A204.1 (cell line): Measurements from ENCODE around the gene CTDP1.
A peak's percentile ranks its signal among the peaks of the same experiment; 100 is the strongest.

Experiments used
- FAIRE-seq: peaks from 2 replicates; lab custom pipeline; 2012; peaks lifted over from hg19 to GRCh38; lab: Jason Lieb, UNC

The CTDP1 gene

DNA sequence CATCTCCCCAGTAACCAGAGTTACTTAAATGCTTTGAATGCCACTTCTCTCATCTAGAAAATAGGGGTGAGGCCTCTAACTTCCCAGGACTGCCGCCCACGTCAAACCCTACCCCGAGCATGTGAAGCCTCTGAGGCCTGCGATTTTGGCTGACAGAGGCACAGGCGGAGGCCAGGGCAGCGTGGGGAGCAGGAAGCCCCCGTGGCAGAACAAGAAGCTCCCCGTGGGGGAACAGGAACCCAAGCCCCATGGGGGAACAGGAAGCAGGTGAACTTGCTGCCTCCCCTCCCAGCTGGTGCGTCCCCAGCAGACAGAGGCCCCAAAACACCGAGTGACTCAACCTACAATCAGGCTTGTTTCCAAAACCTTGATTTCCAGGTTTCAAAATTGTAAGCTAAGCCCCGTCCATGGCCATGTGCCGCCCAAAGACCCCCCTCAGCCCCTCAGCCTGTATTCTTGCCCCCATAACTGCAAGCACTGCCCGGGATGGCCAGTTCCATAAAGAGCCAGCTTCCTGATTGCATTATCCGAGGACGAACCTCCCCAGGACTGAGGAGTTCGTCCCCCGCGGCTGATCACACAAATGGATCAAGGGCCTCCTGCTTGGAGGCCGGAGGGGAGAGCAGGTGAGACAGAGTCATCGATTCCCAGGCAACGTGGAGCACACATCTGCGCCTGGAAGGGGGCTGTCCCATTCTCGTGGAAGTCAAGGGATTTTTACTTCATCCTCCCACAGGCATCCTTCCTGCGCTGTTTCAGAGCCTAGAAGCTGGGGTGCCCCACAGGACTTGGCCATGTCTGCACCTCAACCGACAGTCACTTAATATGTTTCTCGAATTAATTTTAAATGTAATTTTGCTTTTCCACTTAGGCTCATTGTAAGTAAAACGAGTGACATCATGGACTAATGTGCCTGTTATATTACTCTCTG, 36.3 kb upstream of the CTDP1 start:
- no peak for FAIRE-seq

DNA sequence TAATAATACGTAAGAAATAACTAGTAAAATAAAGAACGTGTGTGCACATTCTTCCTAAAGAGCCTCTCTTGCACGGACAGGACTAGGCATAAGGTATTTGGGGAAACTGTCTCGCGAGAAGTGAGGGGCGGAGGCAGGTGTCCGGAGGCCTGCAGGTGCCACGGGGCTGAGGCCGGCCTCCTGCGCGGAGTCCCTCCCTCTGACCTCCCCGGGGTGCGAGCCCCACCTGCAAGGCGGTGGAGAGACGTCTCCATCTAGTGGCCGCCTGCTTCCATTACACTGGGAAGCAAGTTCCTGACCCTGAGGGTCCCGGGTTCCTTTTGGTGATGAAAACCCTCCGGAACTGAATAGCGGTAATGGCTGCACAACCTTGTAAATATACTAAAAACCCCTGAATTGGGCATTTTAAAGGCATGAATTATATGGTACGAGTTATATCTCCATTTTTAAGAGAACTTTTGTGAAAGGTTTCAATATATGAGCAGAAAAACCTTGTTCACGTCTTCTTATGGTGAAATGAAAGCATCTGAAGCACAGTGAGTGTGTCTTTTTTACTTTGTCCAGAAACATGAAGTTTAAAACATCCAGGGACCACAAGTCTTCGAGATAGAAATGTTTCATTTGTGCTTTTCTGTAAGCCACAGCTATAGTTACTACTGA, 35.5 kb upstream of the CTDP1 start:
- FAIRE-seq = no peak

DNA sequence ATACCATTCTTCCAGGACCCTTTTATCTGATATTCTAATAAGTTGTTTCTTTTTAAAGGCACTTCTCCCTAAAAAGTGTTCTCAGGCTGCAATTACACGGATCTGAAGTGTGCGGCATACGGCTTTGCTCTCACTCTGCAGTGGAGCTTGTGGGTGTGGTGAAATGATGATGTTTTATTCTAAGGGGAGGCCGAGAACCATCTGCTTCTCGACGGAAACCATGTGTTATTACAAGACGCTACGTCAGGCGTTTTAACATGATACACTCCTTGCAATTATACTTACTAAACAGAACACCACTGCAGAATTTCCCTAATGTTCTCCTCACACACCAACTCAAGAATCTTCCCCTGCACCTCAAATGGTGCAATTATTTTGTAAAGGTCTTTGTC, 34.9 kb upstream of the CTDP1 start:
- FAIRE-seq = no peak

DNA sequence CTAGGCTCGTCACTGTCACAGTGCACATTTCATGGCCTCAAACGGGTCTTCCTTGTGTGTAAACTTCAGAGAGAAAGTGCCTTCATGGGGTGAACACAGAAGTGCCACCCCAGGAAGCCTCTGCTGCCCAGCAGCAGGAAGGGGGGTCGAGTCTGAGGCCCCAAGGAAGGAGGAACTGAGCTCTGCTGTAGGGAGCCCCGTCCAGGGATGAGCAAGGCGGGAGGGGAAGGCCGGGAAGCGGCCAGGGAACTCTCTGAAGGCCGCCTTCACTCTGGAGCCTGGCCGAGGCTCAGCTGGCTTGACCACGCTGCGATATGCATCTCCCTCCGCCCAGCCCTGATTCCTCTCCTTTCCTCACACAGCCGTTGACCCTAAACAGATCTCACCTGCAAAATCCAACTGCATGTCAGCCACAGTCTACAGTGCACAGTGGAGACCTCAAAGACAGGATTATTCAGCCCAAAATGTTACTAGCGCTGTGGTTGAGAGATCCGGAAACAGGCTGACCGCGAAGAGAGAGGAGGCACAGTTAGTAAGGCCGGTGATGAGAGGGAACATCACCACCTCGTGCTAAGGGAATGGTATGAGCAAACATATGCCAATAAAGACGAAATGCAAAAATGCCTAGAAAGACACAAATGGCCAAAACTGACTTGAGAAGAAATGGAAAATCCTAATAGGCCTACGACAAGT, 34.2 kb upstream of the CTDP1 start:
- no peak for FAIRE-seq

DNA sequence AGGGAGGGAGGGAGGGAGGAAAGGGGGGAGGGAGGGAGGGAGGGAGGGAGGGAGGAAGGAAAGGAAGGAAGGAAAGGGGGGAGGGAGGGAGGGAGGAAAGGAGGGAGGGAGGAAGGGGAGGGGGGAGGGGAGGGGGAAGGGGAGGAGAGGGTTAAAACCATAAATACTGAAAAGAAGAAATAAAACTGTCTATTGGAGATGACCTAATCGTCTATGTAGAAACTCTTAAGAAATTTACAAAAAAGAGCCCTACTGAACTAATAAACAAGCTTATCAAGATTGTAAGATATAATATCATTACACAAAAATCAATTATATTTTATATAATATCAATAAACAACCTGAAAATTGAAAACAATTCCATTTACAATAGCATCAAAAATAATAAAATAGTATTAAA, 32.3 kb upstream of the CTDP1 start:
- peak; percentile 34 for FAIRE-seq

DNA sequence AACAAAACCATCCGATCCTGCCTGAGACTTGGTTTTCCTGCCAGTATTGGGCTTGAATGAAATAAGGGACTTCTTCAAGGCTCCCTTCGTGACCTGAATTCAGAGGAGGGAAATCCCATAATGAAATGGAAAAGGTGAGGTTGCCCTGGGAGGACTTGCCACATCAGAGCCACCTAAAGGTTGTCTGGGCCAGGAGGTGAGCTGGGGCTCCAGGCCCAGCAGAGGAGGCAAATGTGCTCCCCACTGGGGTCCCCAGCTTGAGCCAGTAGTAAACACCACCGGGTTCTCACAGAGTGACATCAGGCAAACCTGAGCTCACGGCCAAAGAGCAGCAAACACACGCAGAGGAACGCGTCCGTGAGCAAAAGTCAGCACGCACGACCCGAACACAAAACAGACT, 28.6 kb upstream of the CTDP1 start:
- no peak for FAIRE-seq

DNA sequence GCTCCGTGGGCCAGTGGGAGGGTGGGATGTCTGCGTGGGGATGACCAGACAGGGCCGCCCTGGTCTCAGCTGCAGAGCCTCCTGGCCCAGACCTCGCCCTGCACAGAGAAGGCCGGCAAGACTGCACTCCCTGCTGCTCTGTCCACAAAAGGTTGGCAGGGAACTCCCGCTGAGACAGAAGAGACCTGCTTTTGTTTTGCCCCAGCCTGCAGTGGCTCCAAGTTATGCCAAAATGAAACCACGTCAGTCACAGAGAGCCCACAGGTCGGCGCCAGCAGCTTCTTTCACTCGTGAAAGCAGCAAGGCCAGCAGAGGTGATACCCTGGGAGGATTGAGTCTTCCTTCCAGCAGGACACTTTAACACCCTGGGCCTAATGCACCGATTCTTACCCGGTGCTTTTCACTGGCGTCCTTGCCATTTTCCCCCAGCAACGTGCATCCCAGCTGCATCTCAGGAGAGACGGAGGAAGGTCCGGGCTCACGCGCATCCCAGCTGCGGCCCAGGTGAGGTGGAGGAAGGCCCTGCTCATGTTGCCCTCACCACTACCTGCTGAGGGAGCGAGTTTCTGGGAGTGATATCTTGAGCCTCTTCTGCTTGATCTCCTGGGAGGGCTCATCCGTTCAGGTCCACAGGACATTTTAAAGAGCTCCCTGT, 22.1 kb upstream of the CTDP1 start:
- FAIRE-seq = no peak

DNA sequence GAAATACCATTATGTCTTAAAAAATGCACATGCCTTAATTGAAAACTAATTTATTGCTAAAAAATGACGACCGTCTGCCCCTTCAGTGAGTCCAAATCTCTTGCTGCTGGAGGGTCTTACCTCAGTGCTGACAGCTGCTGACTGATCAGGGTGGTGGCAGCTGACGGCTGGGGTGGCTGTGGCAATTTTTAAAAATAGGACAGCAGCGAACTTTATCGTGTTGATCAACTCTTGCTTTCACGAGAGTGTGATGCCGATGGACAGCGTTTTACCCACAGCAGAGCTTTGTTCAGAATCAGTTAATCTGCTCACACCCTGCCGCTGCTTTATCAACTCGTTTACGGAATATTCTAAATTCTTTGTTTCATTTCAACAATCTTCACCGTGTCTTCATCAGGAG, 21.2 kb upstream of the CTDP1 start:
- FAIRE-seq = no peak

DNA sequence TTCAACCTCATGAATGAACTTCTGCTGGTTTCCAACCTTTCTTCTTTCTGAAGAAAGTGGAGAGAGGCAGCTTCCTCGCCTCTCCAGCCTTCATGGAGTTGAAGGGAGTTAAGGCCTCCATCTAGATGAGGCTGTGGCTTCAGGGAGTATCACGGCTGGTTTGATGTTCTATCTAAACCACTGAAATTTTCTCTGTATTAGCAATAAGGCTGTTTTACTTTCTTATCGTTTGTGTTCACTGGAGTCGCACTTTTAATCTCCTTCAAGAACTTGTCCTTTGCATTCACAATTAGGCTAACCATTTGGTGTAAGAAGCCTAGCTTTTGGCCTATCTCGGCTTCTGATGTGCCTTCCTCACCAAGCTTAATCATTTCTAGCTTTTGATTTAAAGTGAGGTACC, 19.9 kb upstream of the CTDP1 start:
- FAIRE-seq = no peak

DNA sequence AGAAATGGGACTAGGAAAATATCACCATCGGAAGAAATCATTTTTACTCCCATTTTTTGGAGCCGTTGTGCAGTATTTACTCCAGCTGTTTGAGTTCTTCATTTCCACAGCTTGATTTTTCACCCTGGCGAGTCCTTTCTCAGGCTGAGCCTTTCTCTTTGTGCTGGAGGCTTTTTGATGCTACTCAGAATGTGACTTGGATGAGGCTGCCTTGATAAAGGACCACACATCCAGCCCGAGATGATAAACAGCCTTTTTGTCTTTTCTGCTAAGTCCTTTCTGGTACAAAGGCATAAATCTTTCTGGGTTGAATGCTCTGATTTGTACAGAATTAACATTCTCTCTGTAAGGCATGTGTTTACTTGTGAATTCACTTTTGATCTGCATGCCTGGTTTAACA, 17.6 kb upstream of the CTDP1 start:
- no peak for FAIRE-seq

DNA sequence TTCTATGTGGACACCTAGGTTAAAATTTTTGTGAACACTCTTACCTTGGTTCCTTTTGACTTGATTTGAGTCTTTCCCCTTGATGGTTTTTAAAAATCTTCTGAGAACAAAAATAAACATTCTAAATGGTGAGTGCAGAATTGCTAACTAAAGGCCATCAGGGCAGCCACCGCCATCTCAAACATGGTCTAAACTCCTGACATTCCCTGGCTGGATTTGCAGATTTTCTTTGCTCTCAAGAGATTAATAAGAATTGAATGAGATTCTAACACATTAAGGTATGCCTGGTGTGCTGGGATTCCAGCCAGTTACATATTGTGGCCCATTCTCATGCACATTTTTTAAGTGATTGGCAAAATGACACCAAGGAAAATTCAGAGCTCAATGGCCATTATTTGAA, 17.2 kb upstream of the CTDP1 start:
- FAIRE-seq = no peak

DNA sequence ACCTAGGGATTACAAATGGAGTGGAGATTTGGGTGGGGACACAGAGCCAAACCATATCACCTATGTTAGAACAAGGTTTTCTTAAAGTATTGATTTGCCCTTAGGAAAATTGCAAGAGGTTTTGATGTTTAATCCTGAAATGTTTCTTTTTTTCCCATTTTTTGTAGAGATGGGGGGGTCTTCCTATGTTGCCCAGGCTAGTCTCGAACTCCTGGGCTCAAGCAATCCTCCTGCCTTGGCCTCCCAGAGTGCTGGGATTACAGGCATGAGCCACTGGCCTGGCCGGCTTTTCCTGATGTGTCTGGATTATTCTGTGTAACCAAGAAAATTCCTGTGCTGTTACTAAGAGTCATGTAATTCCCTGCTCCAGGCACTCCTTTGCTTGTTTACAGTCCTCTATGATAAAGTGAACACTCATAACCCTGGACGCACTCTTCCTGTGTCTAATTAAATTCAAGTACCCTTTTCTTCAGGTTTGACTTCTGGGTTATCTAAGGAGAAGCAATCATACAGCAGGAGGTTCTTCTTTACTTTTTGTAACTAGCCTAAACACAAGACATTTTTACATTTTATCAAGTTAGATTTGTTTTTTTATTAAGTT, 15.0 kb upstream of the CTDP1 start:
- FAIRE-seq = no peak

DNA sequence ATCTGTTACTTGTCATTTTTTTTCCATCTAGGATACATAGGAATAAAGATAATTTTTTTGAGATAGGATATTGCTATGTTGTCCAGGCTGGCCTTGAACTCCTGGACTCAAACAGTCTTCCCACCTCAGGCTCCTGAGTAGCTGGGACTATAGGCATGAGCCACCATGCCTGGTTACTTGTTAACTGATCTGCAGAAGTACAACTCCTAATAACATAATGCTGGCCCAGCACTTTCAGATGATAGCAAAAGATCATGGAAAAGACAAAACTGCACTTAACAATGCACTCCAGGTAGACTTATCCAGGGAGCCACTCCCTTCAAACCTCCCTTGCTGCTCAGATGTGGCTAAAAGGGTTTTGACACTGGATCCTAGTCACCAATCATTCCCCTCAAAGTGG, 11.4 kb upstream of the CTDP1 start:
- FAIRE-seq = no peak

DNA sequence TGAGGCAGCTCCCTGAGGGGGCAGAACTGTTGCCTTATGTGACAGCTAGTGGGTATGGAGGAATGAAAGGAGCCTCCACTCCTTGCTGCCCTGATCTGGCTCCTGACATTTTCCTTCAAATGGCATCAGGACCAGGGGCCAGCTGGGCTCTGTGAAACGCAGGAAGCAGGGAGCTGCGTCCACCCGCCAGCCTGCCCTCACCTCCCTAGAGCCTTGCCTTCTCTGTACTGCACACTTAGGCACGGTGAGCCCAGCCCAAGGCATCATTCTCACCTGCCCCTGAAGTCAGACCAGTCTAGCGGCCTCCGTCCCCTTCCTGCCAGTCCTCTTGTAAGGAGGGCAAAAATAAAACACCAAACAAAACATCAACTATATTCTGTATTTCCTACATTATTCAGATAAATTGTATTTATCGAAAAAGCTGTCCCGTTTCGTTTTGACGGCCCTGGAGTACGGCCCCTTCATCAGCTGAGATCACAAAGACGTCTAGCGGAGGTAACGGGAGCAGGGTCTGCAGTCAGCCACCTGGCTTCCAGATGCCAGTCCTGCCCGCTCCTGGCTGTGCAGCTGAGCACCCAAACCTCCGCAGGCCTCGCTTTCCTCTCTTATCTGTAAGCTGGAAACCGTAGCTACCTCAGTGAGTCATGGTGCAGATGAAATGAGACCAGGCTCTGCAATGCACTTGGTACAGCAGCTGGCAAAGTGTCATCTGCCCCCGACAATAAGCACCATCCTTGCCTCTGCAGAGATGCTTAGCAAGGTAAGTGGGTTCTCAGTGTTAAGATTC, 6.9 kb upstream of the CTDP1 start:
- no peak for FAIRE-seq

DNA sequence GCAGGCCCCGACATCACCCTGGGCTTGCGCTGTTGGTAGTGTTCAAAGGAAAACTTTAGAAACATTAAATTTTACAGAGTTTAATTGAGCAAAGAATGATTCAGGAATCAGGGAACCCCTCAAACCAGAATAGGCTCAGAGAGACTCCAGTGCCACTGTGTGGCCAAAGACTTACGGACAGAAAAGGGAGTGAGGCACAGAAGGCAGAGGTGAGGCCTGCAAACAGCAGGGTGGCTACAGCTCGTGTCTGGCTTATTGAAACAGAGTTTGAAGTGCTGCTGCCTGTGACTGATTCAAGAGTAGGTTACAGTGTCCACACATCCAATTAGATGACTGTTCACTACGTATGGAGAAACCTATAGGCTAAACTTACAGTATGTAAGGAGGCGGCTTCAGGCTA, 2.4 kb upstream of the CTDP1 start:
- no peak for FAIRE-seq

DNA sequence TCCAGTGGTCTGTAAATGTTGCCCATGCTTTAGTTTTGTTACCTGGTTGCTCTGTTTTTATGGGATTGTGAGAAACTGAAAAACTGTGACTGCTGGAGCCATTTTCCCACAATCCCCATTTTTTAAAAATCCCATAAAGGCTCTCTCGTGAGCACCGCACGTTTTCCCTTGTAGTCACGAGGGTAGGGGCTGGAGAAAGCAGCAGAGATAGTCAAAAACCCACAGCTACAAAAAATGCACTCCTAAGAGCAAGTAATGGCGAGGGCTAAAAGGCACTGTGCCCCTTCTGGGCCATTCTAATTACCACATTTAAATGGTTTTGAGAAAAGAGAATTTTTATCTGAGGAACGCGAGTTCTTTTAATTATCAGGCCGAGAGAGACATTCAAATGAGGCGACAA, 1.8 kb upstream of the CTDP1 start:
- FAIRE-seq = no peak

DNA sequence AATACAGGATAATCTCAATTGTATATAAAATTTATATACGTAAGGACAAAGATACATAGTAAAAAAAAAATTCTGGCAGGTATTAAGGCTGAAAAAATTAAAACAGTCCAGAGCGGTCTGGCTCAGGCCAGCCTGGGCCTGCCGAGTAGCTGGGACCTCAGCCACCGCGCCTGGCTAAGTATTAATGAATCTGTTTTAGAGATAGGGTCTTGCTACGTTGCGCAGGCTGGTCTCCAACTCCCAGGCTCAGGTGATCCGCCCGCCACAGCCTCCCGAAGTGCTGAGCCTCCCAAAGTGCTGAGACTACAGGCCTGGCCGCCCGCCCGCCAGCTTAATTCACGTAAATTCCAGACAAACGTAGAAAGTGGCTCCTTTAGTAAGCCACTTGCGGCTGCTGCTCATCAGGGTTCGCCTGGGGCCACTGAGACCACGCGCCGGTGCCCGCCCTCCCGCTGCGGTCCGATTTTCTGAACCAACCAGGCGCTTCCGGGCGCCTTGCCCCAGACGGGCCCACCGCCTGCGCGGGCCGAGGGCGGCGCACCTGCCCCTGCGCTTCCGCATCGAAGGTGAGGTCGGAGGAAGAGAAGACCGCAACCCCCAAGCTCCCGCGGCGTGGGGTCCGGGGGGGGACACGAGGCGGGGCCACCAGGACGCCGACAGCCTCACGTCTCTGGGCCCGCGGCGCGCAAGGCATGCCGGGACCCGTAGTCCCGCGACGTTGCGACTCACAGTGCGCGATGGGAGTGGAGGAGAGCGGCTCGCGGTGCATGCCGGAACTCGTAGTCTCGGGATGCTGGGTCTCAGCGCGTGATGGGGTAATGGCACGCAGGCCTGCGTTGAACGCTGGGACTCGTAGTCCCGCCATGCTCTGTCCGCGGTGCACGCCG, 695 bp upstream of the CTDP1 start:
- FAIRE-seq = peak; percentile 86

DNA sequence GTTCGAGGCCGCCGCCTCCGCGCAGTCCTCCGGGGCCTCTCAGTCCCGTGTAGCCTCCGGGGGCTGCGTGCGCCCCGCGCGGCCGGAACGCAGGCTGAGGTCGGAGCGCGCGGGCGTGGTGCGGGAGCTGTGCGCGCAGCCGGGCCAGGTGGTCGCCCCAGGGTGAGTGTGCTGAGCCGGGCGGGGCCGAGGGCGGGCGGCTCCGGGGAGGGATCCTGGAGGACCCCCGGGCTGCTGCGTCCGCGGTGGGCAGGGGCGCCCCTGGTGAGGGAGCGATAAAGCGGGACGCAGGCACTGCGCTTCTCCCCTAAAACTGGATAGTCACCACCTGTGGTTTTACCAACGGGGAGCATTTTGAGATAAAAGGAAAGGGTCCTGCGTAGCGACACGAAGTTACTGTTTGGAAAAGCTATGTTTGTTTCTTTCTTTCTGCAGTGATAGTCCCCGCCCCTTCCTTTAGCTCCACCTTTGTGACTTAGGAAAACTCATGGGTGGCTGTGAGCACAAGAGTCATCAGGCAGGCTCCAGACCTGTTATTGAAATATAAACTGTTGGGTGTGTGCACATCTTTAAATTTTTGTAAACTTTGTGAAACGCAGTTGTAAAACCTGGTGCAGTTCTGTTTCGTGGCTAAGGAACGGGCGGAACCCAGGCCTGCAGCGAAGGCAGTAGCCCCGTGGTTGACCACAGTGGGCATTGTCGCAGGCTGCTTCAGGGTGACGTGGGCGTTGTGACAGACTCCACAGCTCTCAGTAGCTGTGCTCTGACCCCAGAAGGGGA, 687 bp downstream of the CTDP1 start:
- no peak for FAIRE-seq

DNA sequence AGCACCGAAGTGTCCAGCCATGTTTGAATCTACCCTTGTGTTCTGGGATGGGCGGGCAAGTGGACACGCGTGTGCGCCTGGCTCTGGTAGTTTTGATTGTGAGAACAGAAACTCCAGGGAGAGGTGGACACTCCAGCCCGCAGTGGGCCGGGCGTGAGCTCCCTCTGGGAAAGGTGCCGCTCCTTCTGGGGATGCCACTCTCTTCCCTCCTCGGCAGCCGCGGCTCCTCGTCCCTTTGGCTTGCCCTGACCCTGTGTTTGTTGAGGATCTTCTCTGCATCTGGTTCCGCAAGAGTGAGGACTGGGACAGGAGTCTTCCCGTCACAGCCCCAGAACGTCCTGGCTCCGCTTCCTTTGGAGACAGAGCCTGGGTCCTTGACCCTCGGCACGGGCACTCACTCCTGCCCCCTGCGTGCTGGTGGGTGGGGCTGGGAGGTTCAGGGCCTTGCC, 1.3 kb downstream of the CTDP1 start:
- FAIRE-seq = no peak
